K562 (cell line): ENCODE data around the gene RPL15. TPM values are rescaled to one million over a fixed set of nuclear protein-coding genes. Genes with fewer than 3 reads are reported as not detected.

ENCODE experiments used
- ATAC-seq: fragments of 200-7000 bp; cut with Tn5 transposase; 3 replicates; pipeline ENCODE4 v1.9.1; 2020; ENCODE audit warnings: moderate library complexity
- BruUV-seq: library from RNA; stranded (reverse); fragments of 400-500 nt; replicated peaks from 2 replicates; lab custom pipeline; 2021; lab: Mats Ljungman, UMichigan
- CTCF ChIA-PET: fragments of 300-600 bp; formaldehyde crosslinking; extraction: SDS; loops from one replicate; lab custom pipeline; 2021; ENCODE audit warnings: low intra/inter-chr PET ratio; lab: Yijun Ruan, JAX
- POLR2A ChIA-PET: fragments of 300-600, 350-650 bp; sonication (Branson Sonifier 250); formaldehyde crosslinking; extraction: SDS; loops from one replicate; lab custom pipeline; 2021; ENCODE audit warnings: antibody characterized with exemption, inconsistent platforms; lab: Yijun Ruan, JAX
- DNase-seq, 4 experiments: peaks; one replicate each; pipeline versions ENCODE4 v3.0.0 to v3.0.0-alpha.2; 2011 to 2018; ENCODE audit warnings: low spot score in 3 of 4, mixed read lengths in 3 of 4; ENCODE audit errors: extremely low read depth in 1 of 4
- FAIRE-seq: peaks from 2 replicates; lab custom pipeline; 2011; peaks lifted over from hg19 to GRCh38; lab: Jason Lieb, UNC
- H2AFZ ChIP-seq: 2 replicates; pipeline ENCODE4 v1.6.0; 2011; ENCODE audit warnings: low read depth, low read length, control low read depth, inconsistent platforms
- H3K27ac ChIP-seq: fragments of 200-600 bp; 3 replicates; pipeline ENCODE4 v1.8.0; 2011; ENCODE audit warnings: low read depth, mild to moderate bottlenecking, control low read depth, inconsistent platforms, low read length, moderate library complexity, mixed read lengths; ENCODE audit errors: extremely low read depth
- H3K27me3 ChIP-seq, 2 experiments: fragments of 300-600 bp in 1 of 2; 2 replicates in 1 of 2; 3 replicates in 1 of 2; pipeline versions ENCODE4 v1.6.0 to v1.8.0; 2011; ENCODE audit warnings: inconsistent platforms in 2 of 2, low read length in 2 of 2, mild to moderate bottlenecking in 1 of 2, mixed read lengths in 1 of 2, moderate library complexity in 1 of 2; ENCODE audit not compliant: control insufficient read depth in 2 of 2, insufficient read depth in 2 of 2
- H3K36me3 ChIP-seq: fragments of 300-600 bp; 3 replicates; pipeline ENCODE4 v1.8.0; 2011; ENCODE audit warnings: mild to moderate bottlenecking, low read length, inconsistent platforms; ENCODE audit not compliant: control insufficient read depth, insufficient read depth
- H3K4me1 ChIP-seq, 2 experiments: fragments of 200-600 bp in 1 of 2; replicated peaks in 1 of 2; 2 replicates in 1 of 2; 3 replicates in 1 of 2; pipeline versions ENCODE4 v1.5.1 to v1.8.0; 2011; ENCODE audit warnings: inconsistent platforms in 2 of 2, low read length in 2 of 2, mild to moderate bottlenecking in 1 of 2, mixed read lengths in 1 of 2, moderate library complexity in 1 of 2; ENCODE audit not compliant: control insufficient read depth in 2 of 2, insufficient read depth in 2 of 2
- H3K4me2 ChIP-seq: 2 replicates; pipeline ENCODE4 v1.6.1; 2011; ENCODE audit warnings: low read length, control low read depth, inconsistent platforms, mixed read lengths; ENCODE audit not compliant: insufficient read depth
- H3K4me3 ChIP-seq: fragments of 200-600 bp; sonication (generic), shearing (Covaris generic); 2 replicates; pipeline ENCODE4 v1.5.1; 2016; ENCODE audit warnings: control low read depth, inconsistent platforms
- H3K79me2 ChIP-seq: fragments of 200-600 bp; 3 replicates; pipeline ENCODE4 v1.8.0; 2011; ENCODE audit warnings: low read length, inconsistent platforms; ENCODE audit not compliant: control insufficient read depth, insufficient read depth
- H3K9ac ChIP-seq, 2 experiments: 2 replicates each; pipeline versions ENCODE4 v1.6.0 to v1.6.1; 2011; ENCODE audit warnings: low read depth in 2 of 2, low read length in 2 of 2, control low read depth in 1 of 2, inconsistent platforms in 1 of 2, mild to moderate bottlenecking in 1 of 2, mixed read lengths in 1 of 2; ENCODE audit not compliant: insufficient read depth in 1 of 2
- H3K9me1 ChIP-seq: one replicate; pipeline ENCODE4 v1.6.0; 2011; ENCODE audit warnings: inconsistent platforms, mild to moderate bottlenecking, low read length, moderate library complexity; ENCODE audit not compliant: control insufficient read depth, insufficient read depth
- H3K9me3 ChIP-seq: replicated peaks from 2 replicates; pipeline ENCODE4 v1.5.1; 2011; ENCODE audit warnings: low read depth, low read length, inconsistent platforms; ENCODE audit not compliant: control insufficient read depth, insufficient read depth
- H4K20me1 ChIP-seq: replicated peaks from 2 replicates; pipeline ENCODE4 v1.6.1; 2011; ENCODE audit warnings: low read length, inconsistent platforms, mixed read lengths; ENCODE audit not compliant: control insufficient read depth, insufficient read depth
- ARID1B ChIP-seq: fragments of 450-650 bp; IDR thresholded peaks from 2 replicates; pipeline ENCODE4 v1.6.1; 2016; ENCODE audit warnings: antibody characterized with exemption, mild to moderate bottlenecking, inconsistent platforms
- HDAC1 ChIP-seq, 2 experiments: fragments of 450-650 bp; IDR thresholded peaks; 2 replicates each; pipeline ENCODE4 v1.6.1; 2016 to 2017; ENCODE audit warnings: inconsistent platforms in 1 of 2, mild to moderate bottlenecking in 1 of 2, moderate library complexity in 1 of 2
- KLF16 ChIP-seq: IDR thresholded peaks from 2 replicates; pipeline ENCODE4 v1.6.1; 2016; ENCODE audit warnings: antibody characterized with exemption
- PURB ChIP-seq: sonication (generic); formaldehyde crosslinking; IDR thresholded peaks from 2 replicates; pipeline ENCODE4 v1.9.0; 2021; ENCODE audit warnings: low read depth, mild to moderate bottlenecking, missing genetic modification reagents
- RAD21 ChIP-seq, 2 experiments: fragments of 250-450 bp in 1 of 2; fragments of 450-650 bp in 1 of 2; sonication (Bioruptor Pico) in 1 of 2; formaldehyde crosslinking in 1 of 2; IDR thresholded peaks in 1 of 2; conservative IDR thresholded peaks in 1 of 2; 2 replicates each; pipeline versions ENCODE4 v1.4.0 to v1.8.0; 2020 to 2022; ENCODE audit warnings: mild to moderate bottlenecking in 2 of 2, moderate library complexity in 1 of 2
- SMAD3 ChIP-seq: fragments of 450-650 bp; formaldehyde crosslinking; conservative IDR thresholded peaks from 2 replicates; pipeline ENCODE4 v1.4.0; 2020; ENCODE audit warnings: mild to moderate bottlenecking
- ZKSCAN3 ChIP-seq: fragments of 250-450 bp; sonication (Bioruptor Pico); IDR thresholded peaks from 2 replicates; pipeline ENCODE4 v1.4.0; 2020
- ZNF133 ChIP-seq: fragments of 250-450 bp; sonication (Bioruptor Pico); IDR thresholded peaks from 2 replicates; pipeline ENCODE4 v1.4.0; 2020; ENCODE audit warnings: mild to moderate bottlenecking
- ZNF785 ChIP-seq: fragments of 250-450 bp; sonication (Bioruptor Pico); IDR thresholded peaks from 2 replicates; pipeline ENCODE4 v1.4.0; 2020; ENCODE audit warnings: mild to moderate bottlenecking
- WGBS: fragments of 100-300 bp; shearing (Covaris generic); methylation state at CpG from one replicate; pipeline ENCODE4 v1.1.6; 2016; ENCODE audit warnings: low coverage, mixed read lengths; ENCODE audit not compliant: insufficient coverage; ENCODE audit errors: missing lambda C conversion rate; 5-methylcytosine and 5-hydroxymethylcytosine counted together
- in situ Hi-C: fragments of 300-500 bp; cut with MboI; formaldehyde crosslinking; loops from 4 replicates; pipeline ENCODE4 v1.15.0; 2018; ENCODE audit warnings: inconsistent platforms, mixed read lengths
- intact Hi-C: fragments of 100-400 bp; cut with micrococcal nuclease; formaldehyde crosslinking; loops from 2 replicates; pipeline ENCODE4 v1.14.2; 2022
- polyA plus RNA-seq, 8 experiments: library from polyadenylated mRNA; depleted of rRNA in 4 of 8; stranded (reverse) in 5 of 8; unstranded in 3 of 8; fragments of >200 nt; fragmentation: Nextera tagmentation in 2 of 8; fragmentation: Illumina TruSeq in 1 of 8; extraction: Ambion mirVana in 2 of 8; extraction: Trizol in 1 of 8; gene quantifications; 2 replicates each; pipeline versions ENCODE4 v1.2.1 to v1.2.3, GENCODE V29; 2011 to 2014; ENCODE audit warnings: inconsistent platforms in 1 of 8, missing spikeins in 1 of 8
- total RNA-seq, 7 experiments: library from RNA; depleted of rRNA in 6 of 7; stranded (reverse); fragments of >200 nt in 6 of 7; fragmentation: Illumina TruSeq in 2 of 7; extraction: Trizol in 2 of 7; gene quantifications; 2 replicates each; pipeline versions ENCODE4 v1.2.1 to v1.2.3, GENCODE V29; 2011 to 2021; ENCODE audit warnings: low replicate concordance in 1 of 7

Gene RPL15
- total and polyA plus RNA-seq, 9 of the 15 experiments (the other 6 are each of a cell fraction or from before 2014, with no cell fraction given), result 2,393 to 8,850 (median 3,928) TPM

- TF ChIP-seq ARID1B, result no peak
- no peak for TF ChIP-seq PURB (CRISPR knock-in tag)
- no peak for TF ChIP-seq SMAD3 (CRISPR knock-in tag)
- TF ChIP-seq RAD21 (CRISPR knock-in tag; conservative IDR thresholded peaks at IDR 0.05 in 1 of 2, IDR thresholded peaks at IDR 0.05 in 1 of 2), result peak; percentile 91 to 92
- TF ChIP-seq ZNF133 (CRISPR knock-in tag), result no peak
- no peak for TF ChIP-seq ZKSCAN3 (CRISPR knock-in tag)
- peak; percentile 18; the same call in 1 of the 2 replicates for TF ChIP-seq KLF16
- TF ChIP-seq, all 486 proteins: peak for 13
These were observed 28.2 kb upstream of the RPL15 start (continued) for GRCh38 chr3:23888617-23889228.

GRCh38 chr3:23889386-23889785, 27.5 kb upstream of the RPL15 start:
- H3K9me3 ChIP-seq, result no peaks in the 10 kb centered on the region
- peak; percentile 26 for FAIRE-seq
- no peaks in the 10 kb centered on the region for H3K27me3 ChIP-seq
- H3K9ac ChIP-seq, result no peak overlapping the region
- H3K27ac ChIP-seq, result no peak overlapping the region
- no peak for DNase-seq
- in situ Hi-C loops, result no loop called here
- no peak overlapping the region for H2AFZ ChIP-seq
- no peak overlapping the region for H3K4me3 ChIP-seq
- ChIA-PET POLR2A (interaction anchor here (0.7 to 3.1 kb wide), 4 partner anchors 8 to 696 kb away, joined by 3 to 22 read pairs (median 4); partner anchors contain the start of genes NKIRAS1 and RPL15), CTCF (interaction anchor here (1.4 to 2.1 kb wide), 3 partner anchors 97 to 349 kb away, joined by 5 to 14 read pairs (median 10); no protein-coding TSS in a partner anchor)
- H3K4me2 ChIP-seq, result no peak overlapping the region
- 87% methylated on average over 2 of the region's 2 CpGs for WGBS
- TF ChIP-seq HDAC1 (IDR thresholded peaks at IDR 0.05) (no peak), ZNF785 (CRISPR knock-in tag) (no peak)
- no peaks in the 10 kb centered on the region for H4K20me1 ChIP-seq
- no TSS peak for BruUV-seq
- ATAC-seq, result no peak
- H3K9me1 ChIP-seq, result no peaks in the 10 kb centered on the region
- H3K4me1 ChIP-seq, result peaks cover 0 to 3% of the 10 kb centered on the region in 2 experiments; a peak in 2 of 5 replicates
- peaks cover 8% of the 10 kb centered on the region; the same call in 1 of the 3 replicates for H3K79me2 ChIP-seq
- intact Hi-C loops, result loop anchor here (2.0 to 10.0 kb wide), 4 partner anchors 57 to 349 kb away; no protein-coding TSS in a partner anchor
- peaks cover 57% of the 10 kb centered on the region for H3K36me3 ChIP-seq
